IPS DF 4.7 (cell line): ENCODE measurements around the gene ZNF574.
A peak's percentile ranks its signal among the peaks of the same experiment; 100 is the strongest.
"Not testable (repeated sequence)": the region's sequence is repeated elsewhere in the genome, so short reads cannot be mapped to it uniquely, and the experiment has no call there.

Experiments used
- DNase-seq: peaks from one replicate; pipeline ENCODE4 v3.0.0-alpha.2; 2013; ENCODE audit warnings: low spot score; ENCODE audit errors: extremely low read depth

Gene ZNF574, protein sequence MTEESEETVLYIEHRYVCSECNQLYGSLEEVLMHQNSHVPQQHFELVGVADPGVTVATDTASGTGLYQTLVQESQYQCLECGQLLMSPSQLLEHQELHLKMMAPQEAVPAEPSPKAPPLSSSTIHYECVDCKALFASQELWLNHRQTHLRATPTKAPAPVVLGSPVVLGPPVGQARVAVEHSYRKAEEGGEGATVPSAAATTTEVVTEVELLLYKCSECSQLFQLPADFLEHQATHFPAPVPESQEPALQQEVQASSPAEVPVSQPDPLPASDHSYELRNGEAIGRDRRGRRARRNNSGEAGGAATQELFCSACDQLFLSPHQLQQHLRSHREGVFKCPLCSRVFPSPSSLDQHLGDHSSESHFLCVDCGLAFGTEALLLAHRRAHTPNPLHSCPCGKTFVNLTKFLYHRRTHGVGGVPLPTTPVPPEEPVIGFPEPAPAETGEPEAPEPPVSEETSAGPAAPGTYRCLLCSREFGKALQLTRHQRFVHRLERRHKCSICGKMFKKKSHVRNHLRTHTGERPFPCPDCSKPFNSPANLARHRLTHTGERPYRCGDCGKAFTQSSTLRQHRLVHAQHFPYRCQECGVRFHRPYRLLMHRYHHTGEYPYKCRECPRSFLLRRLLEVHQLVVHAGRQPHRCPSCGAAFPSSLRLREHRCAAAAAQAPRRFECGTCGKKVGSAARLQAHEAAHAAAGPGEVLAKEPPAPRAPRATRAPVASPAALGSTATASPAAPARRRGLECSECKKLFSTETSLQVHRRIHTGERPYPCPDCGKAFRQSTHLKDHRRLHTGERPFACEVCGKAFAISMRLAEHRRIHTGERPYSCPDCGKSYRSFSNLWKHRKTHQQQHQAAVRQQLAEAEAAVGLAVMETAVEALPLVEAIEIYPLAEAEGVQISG

DNA sequence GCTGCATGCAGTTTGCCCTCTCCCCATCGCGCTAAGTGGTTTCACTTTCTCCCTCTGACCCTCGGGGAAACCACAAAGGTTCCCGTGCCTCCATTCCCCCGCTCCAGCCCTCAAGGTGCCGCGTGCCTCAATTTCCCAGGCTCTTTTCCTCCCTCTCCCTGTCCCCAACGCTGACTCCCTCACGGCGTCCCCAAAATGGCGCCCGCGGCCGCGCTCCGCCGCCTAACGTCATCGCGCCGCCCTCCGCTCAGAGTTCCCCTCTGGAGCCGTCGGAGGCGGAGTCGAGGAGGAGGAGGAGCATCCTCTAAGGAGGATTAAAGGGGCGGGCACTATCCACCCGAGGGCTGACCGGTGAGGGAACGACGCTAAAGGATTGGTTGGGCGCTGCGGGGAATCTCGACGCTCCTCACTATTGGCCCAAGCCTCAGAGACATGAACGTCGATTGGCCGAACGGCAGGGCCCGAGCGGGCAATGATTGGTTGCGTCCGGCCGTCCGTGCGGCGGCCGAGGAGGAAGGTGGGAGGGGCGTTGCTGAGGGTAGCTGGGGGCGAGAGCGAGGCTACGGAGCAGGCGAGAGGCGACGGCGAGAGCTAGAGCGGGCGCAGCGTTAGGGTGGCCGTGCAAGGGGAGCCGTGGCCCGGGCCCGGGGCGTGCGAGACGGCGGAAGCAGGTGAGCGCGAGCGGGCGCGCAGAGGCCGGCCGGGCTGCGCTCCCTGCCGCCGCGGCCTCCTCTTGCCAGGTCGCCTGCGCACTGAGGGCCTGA is at the start of gene ZNF574:
ZNF574 (plus strand) TSS at position 551 of the 764 bp plus-strand sequence. CDS start 2,441 bp downstream, outside the sequence.
- DNase-seq, result peak; percentile 99

DNA sequence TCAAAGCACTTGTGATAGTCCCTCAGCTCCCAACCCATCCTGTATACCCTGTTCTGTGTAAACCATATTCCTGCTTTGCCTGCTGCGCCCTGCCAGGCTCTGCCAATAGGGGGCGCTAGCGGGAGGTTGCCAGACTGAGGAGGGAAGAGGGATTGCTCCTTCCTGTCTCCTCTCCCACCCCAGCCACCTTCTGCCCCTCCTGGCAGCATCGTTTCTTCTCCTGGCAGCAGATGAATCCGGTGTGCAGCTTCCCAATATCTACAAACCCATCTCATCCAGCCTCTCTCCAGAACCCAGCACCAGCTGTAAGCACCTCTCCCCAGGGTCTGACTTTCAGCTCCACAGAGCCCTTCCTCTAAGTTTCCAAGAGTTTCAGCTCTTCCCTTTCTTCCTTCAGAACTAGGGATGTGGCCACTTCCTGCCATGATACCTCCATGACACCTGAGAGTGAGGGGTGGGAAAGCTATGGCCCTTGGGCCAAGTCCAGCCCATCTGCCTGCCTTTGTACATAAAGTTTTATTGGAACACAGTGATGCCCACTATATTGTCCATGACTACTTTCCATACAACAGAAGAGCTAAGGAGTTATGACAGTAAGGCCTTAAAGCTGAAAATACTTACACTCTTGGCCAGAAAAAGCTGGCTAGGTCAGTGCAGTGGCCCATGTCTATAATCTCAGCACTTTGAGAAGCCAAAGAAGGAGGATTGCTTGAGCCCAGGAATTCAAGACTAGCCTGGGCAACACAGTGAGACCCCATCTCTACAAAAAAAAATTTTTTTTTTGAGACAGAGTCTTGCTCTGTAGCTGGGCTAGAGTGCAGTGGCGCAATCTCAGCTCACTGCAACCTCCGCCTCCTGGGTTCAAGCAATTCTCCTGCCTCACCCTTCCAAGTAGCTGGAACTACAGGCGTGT is 47.4 kb upstream of the ZNF574 start:
- DNase-seq, result no peak

DNA sequence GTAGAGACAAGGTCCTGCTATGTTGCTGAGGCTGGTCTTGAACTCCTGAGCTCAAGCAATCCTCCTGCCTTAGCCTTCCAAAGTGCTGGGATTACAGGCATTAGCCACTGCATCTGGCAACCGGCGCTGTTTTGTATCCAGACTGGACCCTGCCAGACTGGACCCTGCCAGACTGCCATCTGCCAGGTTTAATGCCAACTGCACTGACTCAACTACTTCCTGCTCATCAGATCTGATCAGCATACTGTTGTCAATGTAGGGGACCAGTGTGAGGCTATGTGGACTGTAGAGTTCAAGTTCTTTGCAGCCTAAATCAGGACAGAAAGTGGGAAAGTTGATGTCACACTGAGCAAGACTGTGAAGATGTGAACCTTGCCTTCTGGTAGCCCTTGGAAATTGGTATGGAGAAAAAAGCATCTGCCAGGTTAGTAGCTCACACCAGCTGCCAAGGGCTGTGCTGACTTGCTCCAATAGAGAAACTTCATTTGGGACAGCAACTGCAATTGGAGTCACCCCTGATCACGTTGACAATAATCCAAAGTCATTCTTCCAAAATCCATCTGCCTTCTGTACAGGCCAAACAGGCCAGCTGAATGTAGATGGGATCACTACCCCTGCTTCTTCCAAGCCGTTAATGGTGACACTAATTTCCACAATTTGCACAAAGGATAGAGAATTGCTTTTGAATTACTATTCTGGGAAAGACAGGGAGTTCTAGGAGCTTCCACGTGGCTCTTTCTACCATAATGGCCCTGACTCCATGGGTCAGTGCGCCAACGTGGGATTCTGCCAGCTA is 45.1 kb upstream of the ZNF574 start:
- DNase-seq, result no peak

DNA sequence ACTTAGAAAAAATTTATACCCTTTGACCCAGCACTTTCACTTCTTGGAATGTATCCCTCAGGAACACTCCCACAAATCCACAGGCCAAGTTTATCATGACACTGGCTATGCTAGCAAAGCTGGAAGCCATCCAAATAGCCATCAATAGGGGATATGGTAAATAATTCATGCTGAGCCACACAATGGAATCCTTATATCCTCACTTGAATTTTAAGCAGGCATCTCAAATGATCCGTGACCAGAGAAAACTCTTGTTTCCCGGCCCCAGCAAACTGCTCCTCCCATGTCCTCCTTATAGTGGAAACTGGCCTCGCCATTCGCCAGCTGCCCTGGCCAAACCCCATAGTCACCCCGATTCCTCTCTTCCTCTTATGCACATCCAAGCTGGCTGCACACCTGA is 43.5 kb upstream of the ZNF574 start:
- DNase-seq, result peak; percentile 74

DNA sequence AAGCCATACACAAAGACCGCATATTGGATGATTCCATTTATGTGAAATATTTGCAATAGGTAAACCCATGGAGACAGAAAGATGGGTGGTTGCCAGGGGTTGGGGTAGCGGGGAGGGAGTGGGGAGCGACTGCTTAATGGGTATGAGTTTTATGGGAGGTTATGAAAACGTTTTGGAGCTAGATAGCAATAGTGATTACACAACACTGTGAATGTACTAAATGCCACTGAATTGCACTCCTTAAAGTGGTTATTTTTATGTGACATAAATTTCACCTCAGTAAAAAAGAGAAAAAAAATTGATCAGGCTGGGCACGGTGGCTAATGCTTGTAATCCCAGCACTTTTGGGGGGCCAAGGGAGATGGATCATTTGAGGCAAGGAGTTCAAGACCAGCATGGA is 42.6 kb upstream of the ZNF574 start:
- no peak for DNase-seq

DNA sequence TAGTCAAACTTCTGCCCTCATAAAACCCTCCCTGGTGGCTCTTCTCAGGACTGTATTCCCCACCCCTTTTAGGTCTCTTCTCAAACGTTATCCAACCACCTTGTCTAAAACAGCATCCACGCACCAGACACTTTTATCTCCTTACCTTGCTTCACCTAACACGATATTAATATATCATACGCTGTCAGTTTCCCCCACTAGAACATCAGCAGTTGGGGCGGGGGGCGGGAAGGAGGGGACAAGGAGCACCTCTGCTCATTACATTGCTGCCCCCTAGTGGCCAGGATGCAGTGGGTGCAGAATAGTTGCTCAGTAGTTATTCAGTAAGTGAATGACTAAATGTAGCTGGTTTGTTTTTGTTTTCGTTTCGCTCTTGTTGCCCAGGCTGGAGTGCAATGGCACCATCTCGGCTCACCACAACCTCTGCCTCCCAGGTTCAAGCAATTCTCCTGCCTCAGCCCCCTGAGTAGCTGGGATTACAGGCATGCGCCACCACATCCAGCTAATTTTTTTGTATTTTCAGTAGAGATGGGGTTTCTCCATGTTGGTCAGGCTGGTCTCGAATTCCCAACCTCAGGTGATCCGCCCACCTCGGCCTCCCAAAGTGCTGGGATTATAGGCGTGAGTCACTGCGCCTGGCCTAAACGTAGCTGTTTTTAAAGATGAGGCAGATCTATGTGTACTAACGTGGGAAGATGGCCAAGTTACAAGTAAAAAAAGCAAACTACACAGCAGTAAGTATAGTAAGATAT is 41.1 kb upstream of the ZNF574 start:
- DNase-seq, result peak; percentile 41

DNA sequence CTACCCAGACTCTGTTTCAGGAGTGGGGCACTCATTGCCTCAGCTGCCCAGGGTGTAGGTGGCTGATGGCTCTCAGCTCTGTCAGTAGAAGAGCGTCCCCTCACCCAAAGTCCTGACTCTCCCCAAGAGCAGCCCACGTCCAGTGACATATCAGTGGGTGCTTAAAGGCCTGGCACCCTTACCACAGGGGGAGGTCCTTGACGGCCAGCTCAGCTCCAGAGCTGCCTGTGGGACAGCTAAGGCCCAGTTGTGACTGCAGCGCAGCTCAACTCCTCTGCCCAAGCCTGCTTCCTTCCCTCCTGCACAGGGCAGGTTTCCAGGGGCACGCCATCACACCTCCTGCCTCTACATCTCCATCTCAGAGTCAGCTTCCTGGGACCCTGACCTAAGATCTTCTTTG is 38.3 kb upstream of the ZNF574 start:
- DNase-seq, result no peak

DNA sequence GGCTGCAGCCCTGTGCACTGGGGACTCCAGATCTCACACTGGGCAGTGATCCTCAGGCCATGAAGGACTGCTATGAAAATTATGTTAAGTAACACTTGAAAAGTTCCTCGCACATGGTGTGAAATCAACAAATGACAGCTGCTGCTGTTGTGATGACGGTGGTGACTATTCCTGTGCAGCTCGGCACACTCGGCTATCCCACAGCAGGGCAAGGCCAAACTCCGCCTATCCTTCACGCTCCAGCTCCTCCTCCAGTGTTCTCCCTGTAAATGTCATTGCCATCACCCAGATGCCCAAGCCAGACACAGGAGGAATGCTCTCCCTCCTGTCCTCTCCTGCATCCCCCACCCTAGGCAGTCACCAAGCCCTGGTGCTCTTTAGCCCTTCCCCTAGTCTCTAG is 37.3 kb upstream of the ZNF574 start:
- no peak for DNase-seq

DNA sequence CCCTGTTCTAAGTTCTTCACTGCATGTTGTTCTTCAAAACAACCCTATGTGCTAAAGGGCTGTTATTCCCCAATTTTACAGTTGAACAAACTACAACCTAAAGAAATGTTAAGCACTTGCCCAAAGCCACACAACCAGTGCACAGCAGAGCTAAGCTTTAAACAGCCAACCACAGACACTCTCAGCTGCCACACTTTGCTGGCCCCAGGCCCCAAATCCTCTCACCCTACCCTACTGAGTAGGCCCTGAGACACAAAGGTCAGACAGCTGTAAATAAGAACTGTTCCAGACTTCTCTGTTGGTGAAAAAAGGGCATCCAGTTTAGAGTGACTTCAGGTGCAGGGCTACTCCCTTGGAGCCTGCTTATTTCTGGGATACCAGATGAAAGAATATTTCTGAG is 35.9 kb upstream of the ZNF574 start:
- no peak for DNase-seq

DNA sequence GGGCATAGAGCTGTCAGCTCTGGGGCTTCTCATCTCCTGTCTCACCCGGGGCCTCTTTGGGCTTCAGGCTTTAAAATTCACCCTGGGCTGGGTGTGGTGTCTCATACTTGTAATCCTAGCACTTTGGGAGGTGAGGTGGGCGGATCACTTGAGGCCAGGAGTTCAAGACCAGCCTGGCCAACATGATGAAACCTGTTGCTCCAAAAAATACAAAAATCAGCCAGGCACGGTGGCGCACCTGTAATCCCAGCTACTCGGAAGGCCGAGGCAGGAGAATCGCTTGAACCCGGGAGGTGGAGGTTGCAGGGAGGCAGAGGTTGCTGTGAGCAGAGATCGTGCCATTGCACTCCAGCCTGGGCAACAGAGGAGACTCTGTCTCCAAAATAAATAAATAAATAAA is 35.5 kb upstream of the ZNF574 start:
- DNase-seq, result not testable (repeated sequence)

DNA sequence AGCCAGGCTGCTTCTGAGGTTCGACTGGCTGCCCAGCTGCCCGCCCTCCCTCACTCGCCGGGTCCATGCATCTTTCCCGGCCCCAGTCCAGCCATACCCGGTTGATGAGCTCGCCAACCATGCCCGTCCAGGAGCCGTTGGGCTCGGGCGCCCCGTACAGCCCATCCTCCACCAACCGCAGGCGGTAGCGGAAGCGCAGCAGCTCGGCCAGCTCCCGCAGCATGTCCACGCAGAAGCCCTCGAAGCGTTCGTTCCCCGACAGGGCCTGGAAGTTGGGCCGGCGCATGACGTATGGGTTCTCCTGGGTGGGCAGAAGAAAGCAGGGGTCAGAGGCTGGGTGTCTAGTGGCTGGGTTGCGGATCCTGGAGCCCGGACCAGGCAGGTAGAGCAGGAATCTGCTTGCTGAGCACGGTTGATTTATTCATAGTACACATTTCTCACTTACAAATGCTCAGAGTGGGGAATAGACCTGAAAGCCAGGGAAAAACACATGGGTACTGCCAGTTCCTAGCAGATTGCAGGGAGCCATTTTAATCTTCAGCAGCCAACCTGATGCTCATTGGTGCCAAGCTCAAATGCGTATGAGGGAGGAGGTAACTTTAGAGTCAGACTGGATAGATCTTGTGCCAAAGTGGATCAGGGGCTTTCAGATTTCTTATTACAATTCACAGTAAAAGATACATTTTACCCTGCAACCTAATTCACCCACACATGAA is 33.4 kb upstream of the ZNF574 start:
- DNase-seq, result no peak

DNA sequence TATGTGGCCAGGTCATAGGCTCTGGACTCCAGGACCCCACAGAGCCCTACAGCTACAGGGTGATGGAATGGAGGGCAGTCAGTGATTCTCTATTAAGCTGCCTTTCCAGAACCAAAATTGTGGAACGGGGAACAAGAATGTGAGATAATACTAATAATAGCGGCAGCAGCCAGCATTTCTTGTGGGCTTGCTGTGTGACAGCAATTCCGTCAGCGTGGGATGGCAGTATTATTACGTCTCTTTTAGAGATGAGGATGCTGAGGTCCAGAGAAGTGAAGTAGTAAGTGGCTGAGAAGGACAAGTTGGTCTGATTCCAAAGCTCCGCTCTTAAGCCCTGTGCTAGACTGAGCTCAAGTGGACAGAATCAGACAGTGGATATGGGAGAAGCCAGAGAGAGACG is 30.4 kb upstream of the ZNF574 start:
- no peak for DNase-seq

DNA sequence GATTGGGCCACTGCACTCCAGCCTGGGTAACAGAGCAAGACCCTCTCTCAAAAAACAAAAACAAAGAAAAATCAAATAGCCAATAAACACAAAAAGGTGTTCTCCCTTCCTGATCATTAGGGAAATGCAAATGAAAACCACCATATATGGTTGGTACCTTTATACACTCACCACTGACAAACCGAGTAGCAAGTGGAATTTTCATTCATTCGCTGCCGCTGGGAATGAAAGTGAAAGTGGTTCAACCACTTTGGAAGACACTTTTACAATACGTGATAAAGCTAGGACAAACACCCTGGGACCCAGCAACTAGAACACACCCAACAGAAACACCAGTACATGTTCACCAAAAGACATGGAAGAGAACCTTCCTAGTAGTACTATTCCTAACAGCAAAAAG is 27.0 kb upstream of the ZNF574 start:
- DNase-seq, result no peak

DNA sequence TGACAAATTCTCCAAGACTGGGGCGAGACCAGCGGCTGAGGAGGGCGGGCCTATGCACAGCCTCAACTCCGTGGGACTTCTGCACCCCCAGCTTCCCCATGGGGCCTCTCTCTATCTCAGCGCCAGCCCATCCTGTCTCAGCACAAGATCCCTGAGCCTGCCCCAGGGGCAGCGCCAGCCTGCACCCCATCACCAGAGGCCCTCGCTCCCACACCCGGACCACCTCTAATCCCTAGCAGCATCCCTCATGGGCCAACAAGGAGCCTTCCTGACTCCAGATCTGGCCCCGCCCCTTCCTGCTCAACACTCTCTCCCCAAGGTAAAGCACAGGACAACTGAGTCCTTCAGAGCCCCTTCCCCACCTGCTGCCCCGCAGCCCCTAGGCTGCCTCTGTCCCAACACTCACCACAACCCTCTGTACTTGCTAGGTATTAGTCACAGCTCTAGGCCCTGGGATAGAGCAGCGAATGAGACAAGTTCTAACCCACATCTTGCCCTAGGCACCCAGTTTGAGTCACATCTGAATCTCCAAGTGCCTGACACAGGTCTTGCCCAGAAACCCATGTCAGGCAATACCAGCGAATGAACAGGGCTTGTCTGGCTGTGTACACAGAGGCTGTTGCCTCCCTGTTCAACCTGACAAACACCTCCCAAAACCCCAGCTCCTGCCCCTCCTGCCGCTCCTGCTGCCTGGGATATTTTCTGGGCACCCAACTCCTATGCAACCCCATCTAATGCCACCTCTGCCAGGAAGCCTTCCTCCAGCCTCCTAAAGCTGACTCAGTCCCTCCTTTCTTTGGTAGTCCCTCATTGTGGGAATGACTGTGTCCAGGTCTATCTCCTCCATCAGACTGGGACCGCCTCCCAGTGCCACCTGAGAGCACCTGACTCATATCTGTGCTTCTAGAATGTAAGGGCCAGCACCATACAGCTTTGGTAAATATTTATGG is 24.5 kb upstream of the ZNF574 start:
- DNase-seq, result no peak

DNA sequence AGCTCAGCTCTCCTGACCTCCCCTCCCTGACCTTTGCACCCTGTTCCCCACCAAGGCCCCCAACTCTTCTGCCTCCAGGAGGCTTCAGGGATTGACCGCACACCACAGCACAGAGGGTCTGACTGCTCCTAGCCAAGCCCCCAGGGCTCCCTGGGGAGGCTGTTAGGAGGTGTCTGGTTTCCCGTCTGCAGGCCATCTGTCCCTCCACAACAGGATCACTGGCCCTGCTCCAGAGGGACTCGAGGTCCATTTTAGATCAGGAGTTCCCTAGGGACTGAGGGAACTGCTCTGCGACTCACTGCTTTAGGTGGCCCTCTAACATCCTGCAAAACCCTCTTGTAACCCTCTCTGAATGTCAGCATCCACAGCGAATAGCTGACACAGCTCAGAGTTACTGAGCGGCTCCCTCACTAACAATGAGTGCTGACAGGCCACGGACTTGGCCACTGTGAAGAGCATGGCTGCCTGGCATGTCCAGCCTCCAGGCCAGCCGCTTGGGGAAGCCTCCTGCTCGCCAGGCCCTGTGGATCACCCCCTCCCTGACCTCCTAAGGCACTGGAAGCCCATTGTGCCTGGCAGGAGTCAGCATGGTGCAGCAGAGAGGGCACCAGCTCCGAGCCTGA is 23.6 kb upstream of the ZNF574 start:
- DNase-seq, result no peak

DNA sequence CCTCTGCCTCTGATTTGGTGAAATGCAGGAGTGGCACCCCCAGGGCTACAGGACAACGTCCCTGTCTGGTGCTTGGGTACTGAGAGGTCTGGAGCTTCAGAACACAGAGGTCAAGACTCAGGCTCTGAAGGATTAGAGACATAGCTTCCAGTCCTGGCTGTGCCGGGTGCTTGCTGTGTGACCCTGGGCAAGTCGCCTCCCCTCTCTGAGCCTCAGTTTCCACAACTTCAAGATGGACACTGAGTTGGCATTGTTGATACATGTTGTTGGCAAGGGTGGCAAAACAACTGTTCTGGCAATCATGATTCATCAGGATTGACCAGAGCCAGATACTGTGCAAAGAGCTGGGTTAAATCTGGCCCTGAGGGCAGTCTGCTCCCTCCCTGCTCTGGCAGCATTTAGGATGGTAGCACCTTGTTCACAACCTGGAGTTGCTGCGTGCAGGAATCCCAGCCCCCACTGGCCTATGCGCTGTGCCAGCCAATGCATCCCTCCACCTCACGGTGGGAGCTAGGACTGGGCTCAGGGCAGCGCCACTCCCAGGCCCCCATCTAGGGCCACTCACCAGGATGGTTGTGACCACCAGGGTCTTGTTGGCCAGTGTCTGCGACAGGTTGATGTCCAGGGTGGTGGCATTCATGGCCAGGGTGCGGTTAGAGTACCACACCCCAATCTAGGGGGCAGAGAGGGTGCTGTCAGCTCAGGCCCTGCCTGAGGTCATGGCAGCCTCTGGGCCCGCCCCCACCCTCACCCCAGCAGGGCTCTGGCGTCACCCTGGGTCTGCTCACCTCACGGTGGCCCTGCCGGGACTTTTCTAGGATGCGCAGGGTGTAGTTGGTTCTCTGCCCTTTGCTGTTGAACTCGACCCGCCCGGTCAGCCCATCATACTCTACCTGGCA is 22.7 kb upstream of the ZNF574 start:
- no peak for DNase-seq
